RPMI8226 (cell line): ENCODE measurements around the gene ZP2.
"Not testable (repeated sequence)": the region's sequence is repeated elsewhere in the genome, so short reads cannot be mapped to it uniquely, and the experiment has no call there.

Experiments used
- DNase-seq: peaks from one replicate; pipeline ENCODE4 v3.0.0-alpha.2; 2015

ZP2 gene

DNA sequence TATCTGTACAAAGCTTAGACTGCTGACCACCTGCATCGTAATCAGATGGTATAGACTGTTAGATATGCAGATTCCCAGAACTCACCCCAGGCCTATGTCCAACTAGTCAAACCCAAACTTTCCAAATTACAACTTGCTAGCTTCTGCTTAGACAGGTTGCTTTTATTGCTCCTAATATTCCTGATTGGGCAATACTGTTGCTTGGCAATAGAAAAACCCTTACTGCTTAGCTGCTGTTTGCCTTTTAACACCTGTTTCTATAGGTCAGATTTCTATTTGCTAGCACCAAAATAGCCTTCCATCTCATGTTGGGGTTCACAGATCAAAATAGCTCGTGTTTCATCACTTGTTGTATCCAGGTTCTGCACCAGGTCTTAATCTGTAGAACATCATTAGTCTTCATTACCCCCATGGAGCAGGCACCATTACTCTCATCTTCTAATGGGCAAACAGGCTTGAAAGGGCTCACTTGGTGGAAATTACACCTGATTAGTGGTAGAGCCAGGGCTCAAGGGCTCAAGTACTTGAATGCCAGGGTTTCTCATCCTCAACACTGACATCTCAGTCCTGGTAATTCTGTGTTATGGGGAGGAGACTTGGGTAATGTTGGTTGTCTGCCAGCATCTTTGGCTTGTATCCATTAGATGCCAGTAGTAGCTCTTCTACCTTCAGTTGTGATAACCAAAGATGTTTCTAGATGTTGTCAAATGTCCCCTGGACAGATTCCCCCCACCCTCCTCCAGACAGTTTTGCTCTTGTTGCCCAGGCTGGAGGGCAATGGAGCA, 2.7 kb downstream of the ZP2 start:
- no peak for DNase-seq

DNA sequence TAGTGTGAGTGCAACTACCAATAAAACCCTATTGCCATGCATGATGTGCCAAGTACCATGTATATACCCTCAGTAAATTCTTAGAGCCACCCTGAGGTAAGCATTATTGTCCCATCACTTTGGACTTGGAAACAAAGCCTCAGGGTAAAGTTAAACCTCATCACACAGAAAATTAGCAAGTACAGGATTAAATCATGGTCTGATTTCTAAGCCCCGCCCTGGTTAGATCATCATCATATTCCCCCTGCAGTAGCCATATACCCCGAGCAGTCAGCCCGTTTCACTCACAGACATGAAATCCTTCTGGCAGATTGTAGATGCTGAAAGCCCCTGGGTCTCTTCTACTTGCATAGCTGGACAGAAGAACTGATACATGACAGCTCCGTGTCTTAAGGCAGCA, 4.8 kb downstream of the ZP2 start:
- DNase-seq: no peak

DNA sequence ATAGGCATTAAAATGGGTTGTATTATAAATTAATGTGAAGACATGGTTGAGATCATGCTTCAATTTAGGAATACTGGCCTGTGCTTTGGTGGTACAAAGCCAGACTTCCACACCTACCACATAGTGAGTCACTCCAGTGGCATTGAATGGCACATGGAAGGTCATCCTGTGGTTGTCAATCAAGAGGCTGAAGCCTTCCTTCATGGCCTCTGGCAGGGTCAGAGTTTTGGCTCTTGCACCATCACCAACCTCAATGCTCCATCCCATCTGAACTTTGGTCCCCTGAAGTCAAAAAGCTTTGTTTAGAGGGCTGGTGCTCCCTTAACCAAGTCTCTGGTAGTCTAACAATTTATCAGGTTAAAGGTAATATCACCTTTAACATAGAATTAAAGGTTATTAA, 6.1 kb downstream of the ZP2 start:
- no peak for DNase-seq

DNA sequence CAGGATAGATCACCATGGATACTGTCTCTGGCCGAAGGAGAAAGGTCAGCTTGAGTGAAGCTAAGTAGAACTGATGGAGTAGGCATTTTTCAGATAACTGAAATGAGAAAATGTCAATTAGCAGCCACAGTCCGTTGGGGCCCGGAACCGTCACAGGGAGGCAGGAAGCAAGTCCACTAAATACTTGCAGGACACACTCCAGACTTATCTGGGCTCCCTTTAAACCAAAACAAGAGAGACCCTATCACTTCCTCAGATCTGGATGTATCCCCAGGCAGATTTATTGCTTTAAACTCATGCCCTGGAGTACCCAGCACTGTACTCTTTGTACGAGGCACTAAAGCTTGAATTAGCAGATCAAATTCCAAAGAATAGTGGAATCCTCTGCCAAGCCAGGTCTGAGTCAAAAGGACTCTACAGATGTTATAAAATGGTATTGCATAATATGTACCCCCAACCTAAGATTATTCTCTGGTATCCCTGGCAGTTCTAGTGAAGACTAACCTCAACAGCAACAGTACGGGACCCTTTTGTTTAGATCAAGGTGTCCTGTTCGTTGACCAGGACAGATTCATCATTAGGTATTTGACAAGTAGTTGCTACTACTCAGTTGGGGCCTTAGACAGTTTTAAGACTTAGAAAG, 8.1 kb downstream of the ZP2 start:
- DNase-seq: peak; percentile 57

DNA sequence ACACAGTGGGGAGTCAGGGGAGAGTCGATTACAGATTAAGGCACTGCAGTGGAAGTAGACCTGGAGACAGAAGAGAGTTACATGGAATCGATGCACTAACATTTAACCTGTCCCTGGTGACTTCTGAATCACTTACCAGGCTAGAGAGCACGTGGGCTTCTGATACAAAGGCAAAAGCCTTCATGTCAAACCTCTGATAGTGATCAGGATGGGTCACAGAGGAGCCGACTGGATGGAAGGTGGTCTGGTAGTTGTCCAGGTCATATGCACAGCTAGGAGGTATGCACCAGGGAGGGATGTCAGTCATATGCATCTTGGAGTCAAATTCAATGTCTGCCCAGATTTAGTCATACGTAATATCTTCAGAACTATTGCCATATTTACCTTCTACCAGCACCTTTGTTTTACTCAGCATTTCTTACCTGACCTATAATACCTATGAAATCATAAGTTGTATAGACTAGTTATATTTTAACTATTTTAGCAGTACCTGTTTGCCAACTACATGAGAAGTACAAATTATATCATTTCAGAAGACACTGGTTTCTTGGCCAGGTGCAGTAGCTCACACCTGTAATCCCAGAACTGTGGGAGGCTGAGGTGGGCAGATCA, 11.7 kb downstream of the ZP2 start:
- DNase-seq: no peak

DNA sequence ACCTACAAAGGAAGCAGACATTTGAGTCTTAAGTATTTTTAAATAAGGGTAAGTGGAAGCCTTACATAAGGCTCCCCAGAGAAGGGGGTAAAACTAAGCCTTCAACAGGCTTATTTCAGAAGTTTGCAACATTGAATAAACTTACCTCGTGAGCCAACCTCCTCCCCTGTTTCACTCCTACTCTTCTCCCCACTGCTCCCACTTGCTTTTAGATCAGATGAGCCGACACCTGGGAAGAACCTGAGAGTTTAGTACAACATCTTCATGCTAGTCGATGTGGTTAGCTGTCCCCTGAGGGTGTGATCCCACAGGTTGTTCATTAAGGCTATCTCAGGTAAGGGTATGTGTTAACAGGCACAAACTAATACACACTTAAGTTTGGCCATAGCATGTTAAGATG, 13.8 kb downstream of the ZP2 start:
- DNase-seq: no peak

DNA sequence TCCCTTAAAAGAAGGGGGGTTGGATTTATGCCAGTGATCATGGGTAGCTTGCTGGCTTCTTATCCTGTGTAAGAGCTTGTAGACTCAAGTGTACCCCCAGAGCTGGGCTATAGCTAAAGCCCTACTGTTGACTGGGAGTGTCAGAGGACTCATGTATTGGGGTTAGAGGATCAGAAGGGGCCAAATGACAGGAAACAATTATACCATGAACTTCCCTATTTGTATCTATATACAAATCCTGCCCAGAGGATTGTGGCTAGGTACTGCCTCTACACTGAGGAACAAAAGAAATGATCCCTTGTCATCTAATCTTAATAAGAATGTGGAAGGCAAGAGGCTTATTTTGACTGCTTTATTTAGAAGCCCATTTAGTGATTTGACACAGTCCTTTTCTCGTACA, 14.3 kb downstream of the ZP2 start:
- no peak for DNase-seq

DNA sequence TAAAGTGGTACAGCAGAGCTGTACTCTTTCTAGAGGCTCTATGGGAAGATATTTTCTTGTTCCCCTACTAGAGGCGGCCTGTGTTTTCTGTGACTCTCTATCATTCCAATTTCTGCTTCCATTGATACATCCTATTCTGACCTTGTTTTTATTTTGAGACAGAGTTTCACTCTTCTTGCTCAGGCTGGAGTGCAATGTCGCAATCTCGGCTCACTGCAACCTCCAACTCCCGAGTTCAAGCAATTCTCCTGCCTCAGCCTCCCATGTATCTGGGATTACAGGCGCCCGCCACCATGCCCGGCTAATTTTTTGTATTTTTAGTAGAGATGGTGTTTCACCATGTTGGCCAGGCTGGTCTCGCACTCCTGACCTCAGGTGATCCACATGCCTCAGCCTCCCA, 16.0 kb downstream of the ZP2 start:
- DNase-seq: not testable (repeated sequence)

DNA sequence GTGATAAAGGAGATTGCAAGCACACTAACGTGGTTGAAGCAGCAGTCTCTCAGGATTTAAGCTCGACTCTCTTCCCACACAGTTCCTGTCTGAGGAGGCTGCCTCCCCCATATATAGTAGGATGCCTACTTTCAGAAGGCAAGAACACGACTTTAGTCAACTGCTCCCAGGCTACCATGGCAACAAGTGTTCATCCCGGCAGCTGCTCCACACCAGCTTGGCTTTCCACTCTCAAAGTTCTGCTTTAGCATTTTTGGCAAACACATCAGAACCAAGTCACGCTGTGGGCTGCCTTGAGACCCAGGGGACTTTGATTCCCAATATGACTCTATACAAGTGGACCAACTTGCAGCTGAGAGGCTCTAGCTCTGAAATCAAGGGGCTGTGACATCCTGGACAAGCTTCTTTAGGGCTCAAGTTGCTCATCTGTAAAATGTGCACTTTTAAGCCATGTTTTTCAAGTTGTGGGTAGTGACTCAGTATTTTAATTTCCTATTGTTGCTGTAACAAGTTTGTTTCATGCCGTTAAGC, 16.5 kb downstream of the ZP2 start:
- DNase-seq: no peak

DNA sequence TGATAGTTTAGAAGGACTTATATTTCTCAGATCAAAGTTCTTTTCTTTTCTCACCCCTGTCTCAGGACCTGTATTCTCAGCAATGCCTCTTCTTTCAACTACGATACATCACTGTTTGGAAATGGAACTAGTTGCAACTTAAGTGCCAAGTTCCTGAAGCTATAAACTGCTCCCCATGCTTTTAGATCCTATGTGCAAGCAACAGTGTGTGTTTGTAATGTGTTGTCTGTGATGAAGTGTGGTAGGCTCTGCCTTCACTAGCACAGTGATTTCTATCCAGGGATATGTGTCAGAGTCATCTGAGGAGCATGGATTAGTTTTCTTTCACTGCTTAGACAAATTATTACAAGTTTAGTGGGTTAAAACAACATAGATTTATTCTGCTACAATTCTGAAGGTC, 18.4 kb downstream of the ZP2 start:
- no peak for DNase-seq

DNA sequence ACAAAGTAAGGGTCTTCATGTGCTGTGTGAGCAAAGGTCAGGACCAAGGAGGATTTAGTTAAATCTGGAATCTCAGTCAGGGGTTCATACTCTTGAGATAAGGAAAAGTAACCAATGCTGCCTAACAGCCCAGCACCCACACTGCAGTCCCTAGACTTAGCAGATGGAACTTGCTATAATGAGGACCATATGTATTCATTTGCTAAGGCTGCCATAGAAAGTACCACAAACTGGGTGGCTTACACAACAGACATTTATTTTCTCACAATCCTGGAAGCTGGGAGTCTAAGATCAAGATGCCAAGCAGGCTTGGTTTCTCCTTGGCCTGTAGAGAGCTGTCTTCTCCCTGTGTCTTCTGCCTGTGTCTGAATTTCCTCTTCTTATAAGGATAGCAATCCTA, 20.8 kb downstream of the ZP2 start:
- DNase-seq: no peak

DNA sequence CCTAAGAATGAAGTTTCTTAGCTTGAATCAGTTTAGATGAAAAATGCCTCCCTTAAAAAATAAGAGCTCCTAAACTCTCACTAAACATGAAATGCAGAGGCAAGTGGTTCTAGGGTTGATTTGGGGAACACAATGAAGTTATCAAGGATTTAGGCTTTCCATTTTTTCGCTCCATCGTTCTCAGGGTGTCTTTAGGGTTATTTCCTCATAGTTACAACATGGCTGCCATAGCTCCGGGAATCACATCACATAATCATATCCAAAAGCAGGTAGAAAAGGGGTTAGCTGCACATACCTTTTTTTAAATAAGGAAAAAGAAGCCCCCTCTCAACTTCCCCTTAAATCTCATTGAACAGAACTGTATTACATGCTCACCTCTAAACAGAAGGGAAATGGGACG, 21.4 kb downstream of the ZP2 start:
- no peak for DNase-seq

DNA sequence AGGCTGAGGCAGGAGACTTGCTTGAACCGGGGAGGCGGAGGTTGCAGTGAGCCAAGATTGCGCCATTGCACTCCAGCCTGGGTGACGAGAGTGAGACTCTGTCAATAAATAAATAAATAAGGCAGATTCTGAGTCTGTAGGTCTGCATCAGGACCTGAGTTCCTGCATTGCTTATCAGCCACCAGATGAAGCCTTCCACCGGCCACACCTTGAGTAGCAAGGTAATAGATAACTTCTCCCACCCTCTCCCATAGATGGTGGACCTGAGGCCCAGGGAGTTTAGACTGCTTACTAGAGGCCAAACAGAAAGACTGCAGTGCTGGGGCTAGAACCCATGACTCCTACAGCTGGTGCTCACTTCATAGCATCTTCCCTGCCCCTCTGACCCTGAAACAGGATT, 22.1 kb downstream of the ZP2 start:
- DNase-seq: no peak

DNA sequence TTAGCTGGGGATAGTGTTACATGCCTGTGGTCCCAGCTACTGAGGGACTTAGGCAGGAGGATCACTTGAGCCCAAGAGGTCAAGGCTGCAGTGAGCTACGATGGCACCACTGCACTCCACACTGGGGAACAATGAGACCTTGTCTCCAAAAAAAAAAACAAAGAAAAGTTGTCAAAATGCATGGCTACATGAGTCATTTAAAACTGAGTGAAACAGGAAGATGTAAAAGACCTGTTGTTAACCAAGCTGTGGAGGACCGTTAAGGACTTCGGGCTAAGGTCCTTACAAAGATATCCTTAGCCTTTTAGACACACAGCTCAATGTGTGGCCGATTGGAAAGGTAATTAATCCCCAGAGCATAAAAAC, 25.1 kb downstream of the ZP2 start:
- no peak for DNase-seq

DNA sequence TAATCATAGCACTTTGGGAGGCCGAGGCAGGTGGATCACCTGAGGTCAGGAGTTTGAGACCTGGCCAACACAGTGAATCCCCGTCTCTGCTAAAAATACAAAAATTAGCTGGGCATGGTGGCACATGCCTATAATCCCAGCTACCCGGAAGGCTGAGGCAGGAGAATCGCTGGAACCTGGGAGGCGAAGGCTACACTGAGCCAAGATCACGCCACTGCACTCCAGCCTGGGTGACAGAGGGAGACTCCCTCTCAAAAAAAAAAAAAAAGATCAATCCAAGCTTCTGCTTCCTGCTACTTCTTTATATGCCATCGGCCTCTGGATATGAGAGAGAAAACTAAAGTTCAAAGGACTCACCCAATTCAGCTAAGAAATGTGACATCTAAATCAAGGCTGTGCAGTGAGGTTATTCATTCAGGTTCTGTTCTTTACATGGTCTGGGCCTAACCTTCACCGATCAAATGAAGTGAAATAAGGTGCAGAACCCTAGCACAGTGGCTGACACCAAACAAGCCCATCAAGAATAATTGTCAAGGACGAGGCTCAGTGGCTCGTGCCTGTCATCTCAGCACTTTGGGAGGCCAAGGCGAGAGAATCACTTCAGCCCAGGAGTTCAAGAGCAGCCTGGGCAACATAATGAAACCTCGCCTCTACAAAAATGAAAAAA, 25.6 kb downstream of the ZP2 start:
- DNase-seq: no peak

DNA sequence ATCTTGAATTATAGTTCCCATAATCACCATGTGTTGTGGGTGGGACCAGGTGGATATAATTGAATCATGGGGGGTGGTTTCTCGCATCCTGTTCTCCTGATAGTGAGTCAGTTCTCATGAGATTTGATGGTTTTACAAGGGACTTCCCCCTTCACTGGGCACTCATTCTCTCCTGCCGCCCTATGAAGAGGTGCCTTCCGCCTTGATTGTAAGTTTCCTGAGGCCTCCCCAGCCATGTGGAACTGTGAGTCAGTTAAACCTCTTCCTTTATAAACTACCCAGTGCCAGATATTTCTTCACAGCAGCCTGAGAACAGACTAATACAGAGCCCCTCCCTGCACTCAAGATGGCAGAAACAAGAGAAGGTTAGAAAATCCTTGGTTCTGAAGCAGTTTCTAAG, 26.5 kb downstream of the ZP2 start:
- no peak for DNase-seq

DNA sequence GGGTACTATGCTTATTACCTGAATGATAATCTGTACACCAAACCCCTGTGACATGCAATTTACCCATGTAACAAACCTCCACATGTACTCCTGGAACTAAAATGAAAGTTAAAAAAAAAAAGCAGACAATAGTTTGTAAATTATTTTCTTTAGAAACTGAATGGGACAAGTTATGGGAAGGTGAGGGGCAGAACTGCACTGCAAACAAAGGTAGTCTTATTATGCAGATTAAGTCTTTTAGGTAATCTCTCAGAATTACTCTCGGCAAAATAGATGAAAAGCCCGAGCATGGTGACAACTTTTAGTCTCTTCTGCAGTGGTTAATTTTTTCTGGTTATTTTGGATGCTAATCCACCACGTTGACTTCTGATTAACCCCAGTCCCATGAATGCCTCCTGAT, 27.4 kb downstream of the ZP2 start:
- no peak for DNase-seq

DNA sequence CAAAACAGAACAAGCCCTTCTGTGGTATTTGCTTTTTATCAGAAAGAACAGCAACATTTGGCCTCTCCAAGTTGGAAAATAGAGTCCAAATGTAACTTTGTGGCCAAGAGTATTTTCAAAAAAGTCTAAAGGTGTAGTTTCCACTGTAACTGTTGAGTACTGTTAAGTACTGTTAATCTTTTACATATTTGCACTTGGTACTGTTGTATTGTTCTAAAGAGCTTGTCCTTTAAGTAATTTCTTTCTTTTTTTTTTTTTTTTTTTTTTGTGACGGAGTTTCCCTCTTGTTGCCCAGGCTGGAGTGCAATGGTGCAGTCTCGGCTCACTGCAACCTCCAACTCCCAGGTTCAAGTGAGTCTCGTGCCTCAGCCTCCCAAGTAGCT, 31.4 kb downstream of the ZP2 start:
- DNase-seq: no peak

DNA sequence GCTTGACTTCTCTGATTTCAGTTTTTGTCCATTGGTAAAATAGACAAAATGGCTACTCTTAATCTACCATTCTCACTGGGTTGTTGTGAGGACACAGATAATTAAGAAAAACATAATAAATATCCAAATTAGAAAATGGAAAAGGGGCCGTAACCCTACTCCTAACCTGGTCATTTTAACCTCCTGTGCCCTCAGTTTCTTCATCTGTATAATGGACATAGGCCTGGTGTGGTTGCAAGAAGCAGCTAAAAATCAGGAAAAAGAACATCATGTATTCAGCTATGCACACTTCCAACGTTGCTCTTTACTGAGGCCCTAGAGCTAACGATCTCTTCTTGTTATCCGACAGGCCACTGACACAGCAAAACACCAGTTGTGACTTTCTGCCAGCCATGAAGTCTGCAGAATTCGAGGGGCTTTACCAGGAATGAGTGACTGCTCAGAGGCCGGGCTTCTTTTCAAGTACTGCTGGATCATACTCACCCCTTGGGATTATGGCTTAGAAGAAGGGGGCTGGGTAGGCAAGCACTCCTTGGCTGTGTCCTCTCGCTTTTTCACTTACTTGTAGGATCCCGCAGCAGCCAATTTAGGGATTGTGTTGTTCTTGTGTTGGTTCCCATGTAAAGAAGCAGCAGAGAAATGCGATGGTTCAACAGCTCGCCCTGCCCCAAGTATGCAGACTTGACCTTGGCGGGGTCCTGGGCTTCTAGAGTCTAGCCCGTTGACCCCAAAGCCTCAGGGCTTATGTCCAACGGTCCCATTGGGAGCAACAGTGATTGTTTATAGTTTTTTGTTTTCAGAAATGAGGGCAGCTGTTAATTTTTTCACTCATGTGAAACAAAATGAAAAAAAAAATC, 32.0 kb downstream of the ZP2 start:
- no peak for DNase-seq

DNA sequence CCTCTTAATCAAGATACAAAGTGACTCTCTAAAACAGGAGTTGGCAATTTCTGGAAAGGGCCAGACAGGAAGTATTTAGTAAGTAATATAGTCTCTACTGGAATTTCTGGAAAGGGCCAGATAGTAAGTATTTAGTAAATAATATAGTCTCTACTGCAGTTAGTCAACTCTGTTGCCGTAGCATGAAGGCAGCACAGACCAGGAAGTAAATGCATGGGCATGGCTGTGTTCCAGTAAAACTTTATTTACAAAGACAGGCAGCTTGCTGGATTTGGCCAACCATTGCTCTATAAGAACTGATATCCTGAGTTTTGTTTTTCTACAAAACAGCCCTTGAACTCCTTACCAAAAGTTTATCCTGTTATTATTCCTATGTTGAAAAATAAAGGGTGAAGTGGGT, 36.0 kb downstream of the ZP2 start:
- DNase-seq: no peak

DNA sequence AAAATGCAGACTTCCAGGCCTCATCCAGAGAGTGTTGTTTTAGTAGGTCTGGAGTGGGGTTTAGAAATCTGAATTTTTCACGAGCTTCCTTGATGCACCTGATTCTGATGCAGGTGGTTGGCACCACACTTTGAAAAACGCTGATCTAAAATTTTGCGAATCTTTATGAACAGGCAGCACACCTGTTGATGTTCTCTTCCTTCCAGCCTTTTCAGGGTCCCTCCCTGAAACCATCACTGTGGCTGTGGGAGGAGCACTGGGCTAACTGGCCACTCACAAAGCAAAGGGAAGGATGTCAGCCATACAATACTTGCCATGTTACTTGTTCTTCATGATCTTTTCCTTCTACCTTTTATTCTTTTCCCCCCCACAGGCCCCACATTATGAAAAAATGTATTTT, 38.7 kb downstream of the ZP2 start:
- DNase-seq: peak; percentile 50

DNA sequence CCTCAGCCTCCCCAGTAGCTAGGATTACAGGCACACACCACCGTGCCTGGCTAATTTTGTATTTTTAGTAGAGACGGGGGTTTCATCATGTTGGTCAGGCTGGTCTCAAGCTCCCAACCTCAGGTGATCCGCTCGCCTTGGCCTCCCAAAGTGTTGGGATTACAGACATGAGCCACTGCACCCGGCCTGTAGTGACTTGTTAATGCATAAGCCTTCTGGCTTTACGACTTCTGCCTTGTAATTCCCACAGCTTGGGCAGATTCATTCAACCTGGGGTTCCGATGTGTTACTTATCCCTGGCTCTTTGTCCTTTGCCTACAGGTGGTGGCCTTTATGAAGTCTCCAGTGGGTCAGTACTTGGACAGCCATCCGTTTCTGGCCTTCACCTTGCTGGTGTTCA, 41.3 kb downstream of the ZP2 start:
- DNase-seq: not testable (repeated sequence)
